NCI-H1694 treated with DMSO at 0.1 percent for 48 hours (cell line): Measurements from ENCODE around the gene POM121.
"Not testable (repeated sequence)": the region's sequence is repeated elsewhere in the genome, so short reads cannot be mapped to it uniquely, and the experiment has no call there.

Source experiments
- DNase-seq: peaks from one replicate; lab custom pipeline; 2025; lab: John Stamatoyannopoulos, UW

The POM121 gene

GRCh38 chr7:72924733-72925545, at the start of gene POM121:
Gene POM121, plus strand, starts transcription at chr7:72925095. Its CDS starts 27 bp downstream, at chr7:72925122.
- DNase-seq: peak; percentile 62

- peak; percentile 48 for DNase-seq
Measured at GRCh38 chr7:72879079-72879736, 45.7 kb upstream of the POM121 start.

- not testable (repeated sequence) for DNase-seq
Measured at GRCh38 chr7:72879737-72880215, 45.1 kb upstream of the POM121 start.

- not testable (repeated sequence) for DNase-seq
Measured at GRCh38 chr7:72891750-72892149, 33.1 kb upstream of the POM121 start.

- DNase-seq: not testable (repeated sequence)
Measured at GRCh38 chr7:72904740-72905139, 20.2 kb upstream of the POM121 start.

GRCh38 chr7:72908422-72908821, 16.5 kb upstream of the POM121 start:
- DNase-seq: not testable (repeated sequence)

GRCh38 chr7:72911395-72911794, 13.5 kb upstream of the POM121 start:
- not testable (repeated sequence) for DNase-seq

GRCh38 chr7:72913750-72914149, 11.1 kb upstream of the POM121 start:
- DNase-seq: not testable (repeated sequence)

- peak; percentile 27 for DNase-seq
Measured at GRCh38 chr7:72914756-72915525, 10.0 kb upstream of the POM121 start.

- no peak for DNase-seq
Measured at GRCh38 chr7:72919256-72919775, 5.6 kb upstream of the POM121 start.

GRCh38 chr7:72924386-72924732, 536 bp upstream of the POM121 start:
- DNase-seq: no peak

- no peak for DNase-seq
Measured at GRCh38 chr7:72925546-72926120, 738 bp downstream of the POM121 start.

- not testable (repeated sequence) for DNase-seq
Measured at GRCh38 chr7:72927791-72928190, 2.9 kb downstream of the POM121 start.

GRCh38 chr7:72928216-72928615, 3.3 kb downstream of the POM121 start:
- not testable (repeated sequence) for DNase-seq

- DNase-seq: not testable (repeated sequence)
Measured at GRCh38 chr7:72942022-72942705, 17.3 kb downstream of the POM121 start.

GRCh38 chr7:72942956-72943355, 18.1 kb downstream of the POM121 start:
- DNase-seq: not testable (repeated sequence)

GRCh38 chr7:72944937-72945336, 20.0 kb downstream of the POM121 start:
- not testable (repeated sequence) for DNase-seq

- DNase-seq: not testable (repeated sequence)
Measured at GRCh38 chr7:72945597-72945996, 20.7 kb downstream of the POM121 start.

- not testable (repeated sequence) for DNase-seq
Measured at GRCh38 chr7:72946130-72946745, 21.3 kb downstream of the POM121 start.

GRCh38 chr7:72948714-72949113, 23.8 kb downstream of the POM121 start:
- not testable (repeated sequence) for DNase-seq

GRCh38 chr7:72949276-72949675, 24.4 kb downstream of the POM121 start:
- DNase-seq: not testable (repeated sequence)
